K562 (cell line): ENCODE data around the gene BCL2L13. TPM values are rescaled to one million over a fixed set of nuclear protein-coding genes. Genes with fewer than 3 reads are reported as not detected.

ENCODE experiments used
- ATAC-seq: fragments of 200-7000 bp; cut with Tn5 transposase; 3 replicates; pipeline ENCODE4 v1.9.1; 2020; ENCODE audit warnings: moderate library complexity
- BruUV-seq: library from RNA; stranded (reverse); fragments of 400-500 nt; replicated peaks from 2 replicates; lab custom pipeline; 2021; lab: Mats Ljungman, UMichigan
- CTCF ChIA-PET: fragments of 300-600 bp; formaldehyde crosslinking; extraction: SDS; loops from one replicate; lab custom pipeline; 2021; ENCODE audit warnings: low intra/inter-chr PET ratio; lab: Yijun Ruan, JAX
- POLR2A ChIA-PET: fragments of 300-600, 350-650 bp; sonication (Branson Sonifier 250); formaldehyde crosslinking; extraction: SDS; loops from one replicate; lab custom pipeline; 2021; ENCODE audit warnings: antibody characterized with exemption, inconsistent platforms; lab: Yijun Ruan, JAX
- DNase-seq, 4 experiments: peaks; one replicate each; pipeline versions ENCODE4 v3.0.0 to v3.0.0-alpha.2; 2011 to 2018; ENCODE audit warnings: low spot score in 3 of 4, mixed read lengths in 3 of 4; ENCODE audit errors: extremely low read depth in 1 of 4
- FAIRE-seq: peaks from 2 replicates; lab custom pipeline; 2011; peaks lifted over from hg19 to GRCh38; lab: Jason Lieb, UNC
- H2AFZ ChIP-seq: 2 replicates; pipeline ENCODE4 v1.6.0; 2011; ENCODE audit warnings: low read depth, low read length, control low read depth, inconsistent platforms
- H3K27ac ChIP-seq: fragments of 200-600 bp; 3 replicates; pipeline ENCODE4 v1.8.0; 2011; ENCODE audit warnings: low read depth, mild to moderate bottlenecking, control low read depth, inconsistent platforms, low read length, moderate library complexity, mixed read lengths; ENCODE audit errors: extremely low read depth
- H3K27me3 ChIP-seq, 2 experiments: fragments of 300-600 bp in 1 of 2; 2 replicates in 1 of 2; 3 replicates in 1 of 2; pipeline versions ENCODE4 v1.6.0 to v1.8.0; 2011; ENCODE audit warnings: inconsistent platforms in 2 of 2, low read length in 2 of 2, mild to moderate bottlenecking in 1 of 2, mixed read lengths in 1 of 2, moderate library complexity in 1 of 2; ENCODE audit not compliant: control insufficient read depth in 2 of 2, insufficient read depth in 2 of 2
- H3K36me3 ChIP-seq: fragments of 300-600 bp; 3 replicates; pipeline ENCODE4 v1.8.0; 2011; ENCODE audit warnings: mild to moderate bottlenecking, low read length, inconsistent platforms; ENCODE audit not compliant: control insufficient read depth, insufficient read depth
- H3K4me1 ChIP-seq, 2 experiments: fragments of 200-600 bp in 1 of 2; replicated peaks in 1 of 2; 2 replicates in 1 of 2; 3 replicates in 1 of 2; pipeline versions ENCODE4 v1.5.1 to v1.8.0; 2011; ENCODE audit warnings: inconsistent platforms in 2 of 2, low read length in 2 of 2, mild to moderate bottlenecking in 1 of 2, mixed read lengths in 1 of 2, moderate library complexity in 1 of 2; ENCODE audit not compliant: control insufficient read depth in 2 of 2, insufficient read depth in 2 of 2
- H3K4me2 ChIP-seq: 2 replicates; pipeline ENCODE4 v1.6.1; 2011; ENCODE audit warnings: low read length, control low read depth, inconsistent platforms, mixed read lengths; ENCODE audit not compliant: insufficient read depth
- H3K4me3 ChIP-seq: fragments of 200-600 bp; sonication (generic), shearing (Covaris generic); 2 replicates; pipeline ENCODE4 v1.5.1; 2016; ENCODE audit warnings: control low read depth, inconsistent platforms
- H3K79me2 ChIP-seq: fragments of 200-600 bp; 3 replicates; pipeline ENCODE4 v1.8.0; 2011; ENCODE audit warnings: low read length, inconsistent platforms; ENCODE audit not compliant: control insufficient read depth, insufficient read depth
- H3K9ac ChIP-seq, 2 experiments: 2 replicates each; pipeline versions ENCODE4 v1.6.0 to v1.6.1; 2011; ENCODE audit warnings: low read depth in 2 of 2, low read length in 2 of 2, control low read depth in 1 of 2, inconsistent platforms in 1 of 2, mild to moderate bottlenecking in 1 of 2, mixed read lengths in 1 of 2; ENCODE audit not compliant: insufficient read depth in 1 of 2
- H3K9me1 ChIP-seq: one replicate; pipeline ENCODE4 v1.6.0; 2011; ENCODE audit warnings: inconsistent platforms, mild to moderate bottlenecking, low read length, moderate library complexity; ENCODE audit not compliant: control insufficient read depth, insufficient read depth
- H3K9me3 ChIP-seq: replicated peaks from 2 replicates; pipeline ENCODE4 v1.5.1; 2011; ENCODE audit warnings: low read depth, low read length, inconsistent platforms; ENCODE audit not compliant: control insufficient read depth, insufficient read depth
- H4K20me1 ChIP-seq: replicated peaks from 2 replicates; pipeline ENCODE4 v1.6.1; 2011; ENCODE audit warnings: low read length, inconsistent platforms, mixed read lengths; ENCODE audit not compliant: control insufficient read depth, insufficient read depth
- AFF4 ChIP-seq: sonication (generic); formaldehyde crosslinking; IDR thresholded peaks from 2 replicates; pipeline ENCODE4 v1.8.0; 2023; ENCODE audit warnings: mild to moderate bottlenecking, missing genetic modification reagents
- BACH1 ChIP-seq: fragments of 200-800 bp; sonication (Bioruptor generic); IDR thresholded peaks from 2 replicates; pipeline ENCODE4 v1.6.1; 2016; ENCODE audit warnings: missing genetic modification characterization, missing compliant biosample characterization
- CEBPB ChIP-seq: fragments of 450-650 bp; IDR thresholded peaks from 2 replicates; pipeline ENCODE4 v1.6.1; 2016; ENCODE audit warnings: missing genetic modification characterization, missing compliant biosample characterization
- HDAC8 ChIP-seq: fragments of 450-650 bp; IDR thresholded peaks from 2 replicates; pipeline ENCODE4 v1.6.1; 2016; ENCODE audit warnings: mild to moderate bottlenecking, missing genetic modification characterization, moderate library complexity, missing compliant biosample characterization
- KAT2B ChIP-seq: IDR thresholded peaks from one replicate; pipeline ENCODE4 v1.6.1; 2012; ENCODE audit warnings: low read depth, mild to moderate bottlenecking, control low read depth, inconsistent platforms, low read length, moderate library complexity
- KAT7 ChIP-seq: sonication (generic); formaldehyde crosslinking; IDR thresholded peaks from 2 replicates; pipeline ENCODE4 v1.8.0; 2022; ENCODE audit warnings: missing genetic modification reagents, mild to moderate bottlenecking, borderline replicate concordance
- KAT8 ChIP-seq: fragments of 450-650 bp; IDR thresholded peaks from 2 replicates; pipeline ENCODE4 v1.6.1; 2016; ENCODE audit warnings: low read depth, mild to moderate bottlenecking
- L3MBTL2 ChIP-seq: fragments of 450-650 bp; IDR thresholded peaks from 2 replicates; pipeline ENCODE4 v1.6.1; 2016; ENCODE audit warnings: mild to moderate bottlenecking, moderate library complexity
- MAFG ChIP-seq: fragments of 450-650 bp; conservative IDR thresholded peaks from 2 replicates; pipeline ENCODE4 v1.6.1; 2016; ENCODE audit warnings: missing genetic modification characterization, missing compliant biosample characterization
- MTA1 ChIP-seq: fragments of 450-650 bp; IDR thresholded peaks from 2 replicates; pipeline ENCODE4 v1.6.1; 2017; ENCODE audit warnings: borderline replicate concordance
- NELFE ChIP-seq: IDR thresholded peaks from 2 replicates; pipeline ENCODE4 v1.6.1; 2011; ENCODE audit warnings: mild to moderate bottlenecking; ENCODE audit not compliant: insufficient read depth, insufficient read length
- NFE2 ChIP-seq: IDR thresholded peaks from 2 replicates; pipeline ENCODE4 v1.6.1; 2014; ENCODE audit warnings: antibody characterized with exemption, low read depth
- POLR2A ChIP-seq: fragments of 450-650 bp; conservative IDR thresholded peaks from 2 replicates; pipeline ENCODE4 v1.6.1; 2016
- POLR2H ChIP-seq: IDR thresholded peaks from 2 replicates; pipeline ENCODE4 v1.6.1; 2016; ENCODE audit warnings: missing genetic modification characterization, low read depth, mild to moderate bottlenecking, control low read depth, missing compliant biosample characterization, moderate library complexity
- PTTG1 ChIP-seq: fragments of 450-650 bp; IDR thresholded peaks from 2 replicates; pipeline ENCODE4 v1.6.1; 2016; ENCODE audit warnings: low read depth, mild to moderate bottlenecking, missing genetic modification characterization, missing compliant biosample characterization
- TCF7L2 ChIP-seq: fragments of 150-350 bp; IDR thresholded peaks from 2 replicates; pipeline ENCODE4 v1.6.1; 2016; ENCODE audit warnings: low read depth, mild to moderate bottlenecking, low read length, moderate library complexity
- YY1 ChIP-seq, 3 experiments: IDR thresholded peaks; 2 replicates each; pipeline ENCODE4 v1.6.1; 2011; ENCODE audit warnings: low read length in 2 of 3, mild to moderate bottlenecking in 2 of 3, moderate library complexity in 2 of 3, borderline replicate concordance in 1 of 3, control low read depth in 1 of 3, low read depth in 1 of 3; ENCODE audit not compliant: insufficient read depth in 3 of 3, insufficient replicate concordance in 2 of 3, control insufficient read depth in 1 of 3, insufficient read length in 1 of 3; ENCODE audit errors: extremely low read depth in 1 of 3
- ZBTB7A ChIP-seq: IDR thresholded peaks from 2 replicates; pipeline ENCODE4 v1.6.1; 2011; ENCODE audit warnings: low read depth, mild to moderate bottlenecking, low read length, moderate library complexity, borderline replicate concordance; ENCODE audit not compliant: control insufficient read depth
- ZC3H4 ChIP-seq: sonication (generic); formaldehyde crosslinking; IDR thresholded peaks from 2 replicates; pipeline ENCODE4 v1.9.0; 2021; ENCODE audit warnings: missing genetic modification reagents, borderline replicate concordance
- ZNF134 ChIP-seq: fragments of 250-450 bp; sonication (Bioruptor Pico); conservative IDR thresholded peaks from 2 replicates; pipeline ENCODE4 v1.4.0; 2020
- ZNF239 ChIP-seq: fragments of 250-450 bp; sonication (Bioruptor Pico); IDR thresholded peaks from 2 replicates; pipeline ENCODE4 v1.4.0; 2020; ENCODE audit warnings: mild to moderate bottlenecking
- ZNF583 ChIP-seq: fragments of 250-450 bp; sonication (Bioruptor Pico); IDR thresholded peaks from 2 replicates; pipeline ENCODE4 v1.4.0; 2020
- ZNF785 ChIP-seq: fragments of 250-450 bp; sonication (Bioruptor Pico); IDR thresholded peaks from 2 replicates; pipeline ENCODE4 v1.4.0; 2020; ENCODE audit warnings: mild to moderate bottlenecking
- WGBS: fragments of 100-300 bp; shearing (Covaris generic); methylation state at CpG from one replicate; pipeline ENCODE4 v1.1.6; 2016; ENCODE audit warnings: low coverage, mixed read lengths; ENCODE audit not compliant: insufficient coverage; ENCODE audit errors: missing lambda C conversion rate; 5-methylcytosine and 5-hydroxymethylcytosine counted together
- in situ Hi-C: fragments of 300-500 bp; cut with MboI; formaldehyde crosslinking; loops from 4 replicates; pipeline ENCODE4 v1.15.0; 2018; ENCODE audit warnings: inconsistent platforms, mixed read lengths
- intact Hi-C: fragments of 100-400 bp; cut with micrococcal nuclease; formaldehyde crosslinking; loops from 2 replicates; pipeline ENCODE4 v1.14.2; 2022
- polyA plus RNA-seq, 8 experiments: library from polyadenylated mRNA; depleted of rRNA in 4 of 8; stranded (reverse) in 5 of 8; unstranded in 3 of 8; fragments of >200 nt; fragmentation: Nextera tagmentation in 2 of 8; fragmentation: Illumina TruSeq in 1 of 8; extraction: Ambion mirVana in 2 of 8; extraction: Trizol in 1 of 8; gene quantifications; 2 replicates each; pipeline versions ENCODE4 v1.2.1 to v1.2.3, GENCODE V29; 2011 to 2014; ENCODE audit warnings: inconsistent platforms in 1 of 8, missing spikeins in 1 of 8
- total RNA-seq, 7 experiments: library from RNA; depleted of rRNA in 6 of 7; stranded (reverse); fragments of >200 nt in 6 of 7; fragmentation: Illumina TruSeq in 2 of 7; extraction: Trizol in 2 of 7; gene quantifications; 2 replicates each; pipeline versions ENCODE4 v1.2.1 to v1.2.3, GENCODE V29; 2011 to 2021; ENCODE audit warnings: low replicate concordance in 1 of 7

BCL2L13 gene
- total and polyA plus RNA-seq, 9 of the 15 experiments (the other 6 are each of a cell fraction or from before 2014, with no cell fraction given) = 41.5 to 63.4 (median 56.5) TPM

DNA sequence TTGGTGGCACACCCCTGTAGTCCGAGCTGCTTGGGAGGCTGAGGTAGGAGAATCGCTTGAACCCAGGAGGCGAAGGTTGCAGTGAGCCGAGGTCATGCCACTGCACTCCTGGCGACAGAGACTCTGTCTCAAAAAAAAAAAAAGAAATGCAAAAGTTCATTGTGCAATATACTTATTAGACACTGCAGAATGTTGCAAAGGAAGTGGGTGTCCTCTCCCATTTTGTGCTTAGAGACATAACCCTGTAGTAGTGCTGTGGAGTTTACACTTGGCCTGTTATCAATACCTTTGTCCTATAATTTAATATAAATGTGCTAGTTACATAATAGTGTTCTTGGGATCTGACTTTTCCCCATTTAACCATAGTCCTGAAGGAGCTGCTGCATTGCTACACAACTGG lies 9.4 kb downstream of the BCL2L13 start:
- H4K20me1 ChIP-seq = no peaks in the 10 kb centered on the region
- BruUV-seq = no TSS peak
- H3K9me1 ChIP-seq = no peaks in the 10 kb centered on the region
- H3K79me2 ChIP-seq = peaks cover 29% of the 10 kb centered on the region
- ChIA-PET CTCF (no interaction called here), POLR2A (interaction anchor here (0.6 to 5.2 kb wide), 4 partner anchors 8 to 39 kb away, joined by 3 to 29 read pairs (median 3); partner anchors contain the start of gene BCL2L13)
- no peaks in the 10 kb centered on the region for H3K4me1 ChIP-seq
- no peak overlapping the region for H3K4me2 ChIP-seq
- no peak overlapping the region for H3K27ac ChIP-seq
- DNase-seq (no peak), FAIRE-seq (no peak), ATAC-seq (peak; percentile 6; the same call in 1 of the 3 replicates)
- H3K27me3 ChIP-seq = no peaks in the 10 kb centered on the region
- H3K9ac ChIP-seq = no peak overlapping the region
- 0 out of 2 replicates have a peak, but pooled peaks cover 2% of the 10 kb centered on the region for H3K9me3 ChIP-seq
- intact Hi-C loops (no loop called here), in situ Hi-C loops (no loop called here)
- 90% methylated on average over 5 of the region's 5 CpGs for WGBS
- H3K36me3 ChIP-seq = peaks cover 26% of the 10 kb centered on the region; the same call in 2 of the 3 replicates
- no peak overlapping the region for H2AFZ ChIP-seq
- no peak overlapping the region for H3K4me3 ChIP-seq
- TF ChIP-seq PTTG1 (tag) (no peak), YY1 (IDR thresholded peaks at IDR 0.05; ENCODE audit: borderline replicate concordance in 1 of 3, control insufficient read depth in 1 of 3, extremely low read depth in 1 of 3, insufficient read depth in 3 of 3, insufficient read length in 1 of 3, insufficient replicate concordance in 2 of 3, low read depth in 1 of 3, low read length in 2 of 3) (no peak), ZNF134 (no peak), KAT8 (no peak), POLR2H (tag) (peak; percentile 8; the same call in 1 of the 2 replicates), ZNF239 (no peak), L3MBTL2 (no peak), ZNF785 (CRISPR knock-in tag) (no peak), ZBTB7A (no peak), MAFG (tag) (no peak), ZNF583 (no peak), ZC3H4 (CRISPR knock-in tag) (no peak), AFF4 (CRISPR knock-in tag) (no peak), BACH1 (tag) (no peak), KAT2B (no peak), TCF7L2 (no peak), POLR2A (no peak), NELFE (no peak), NFE2 (no peak), CEBPB (tag) (peak; percentile 19; the same call in 1 of the 2 replicates), HDAC8 (tag) (no peak), MTA1 (no peak), KAT7 (CRISPR knock-in tag) (no peak)
